ENCODE results near the gene NRXN2.

The NRXN2 gene

GRCh38 chr11:64762277-64762673, 39.3 kb upstream of the NRXN2 start:
- TF ChIP-seq EP300 (IDR thresholded peaks at IDR 0.05; ENCODE audit: borderline replicate concordance) (no peak), CREB1 (IDR thresholded peaks at IDR 0.05; ENCODE audit: low read depth) (no peak), TCF12 (IDR thresholded peaks at IDR 0.05; ENCODE audit: low read depth) (no peak), MAX (IDR thresholded peaks at IDR 0.05) (no peak), YY1 (IDR thresholded peaks at IDR 0.05; ENCODE audit: low read depth) (no peak), USF1 (IDR thresholded peaks at IDR 0.05) (no peak), TEAD4 (IDR thresholded peaks at IDR 0.05) (no peak), ZBTB7A (IDR thresholded peaks at IDR 0.05; ENCODE audit: low read depth) (no peak), NFIC (IDR thresholded peaks at IDR 0.05) (no peak), FOXM1 (IDR thresholded peaks at IDR 0.05; ENCODE audit: borderline replicate concordance, low read depth) (no peak), REST (IDR thresholded peaks at IDR 0.05; ENCODE audit: low read depth) (no peak), TAF1 (IDR thresholded peaks at IDR 0.05; ENCODE audit: low read depth) (no peak), CEBPB (IDR thresholded peaks at IDR 0.05) (no peak), RAD21 (IDR thresholded peaks at IDR 0.05; ENCODE audit: low read depth) (no peak), EGR1 (IDR thresholded peaks at IDR 0.05) (no peak)

GRCh38 chr11:64760759-64761420, 37.9 kb upstream of the NRXN2 start:
- TF ChIP-seq EP300 (IDR thresholded peaks at IDR 0.05; ENCODE audit: borderline replicate concordance), result no peak
- TF ChIP-seq ZBTB7A (IDR thresholded peaks at IDR 0.05; ENCODE audit: low read depth), result 0 out of 2 replicates have a peak, but pooled peaks have one; percentile 5

GRCh38 chr11:64759722-64760719, 37.0 kb upstream of the NRXN2 start, which contains the start of gene PYGM:
Gene PYGM (minus strand): TSS chr11:64759974. CDS start chr11:64759898, 76 bp downstream.
- TF ChIP-seq ZBTB7A (IDR thresholded peaks at IDR 0.05; ENCODE audit: low read depth) (peak; percentile 10; the same call in 1 of the 2 replicates), USF1 (IDR thresholded peaks at IDR 0.05) (no peak)

GRCh38 chr11:64759131-64759721, 36.2 kb upstream of the NRXN2 start:
- TF ChIP-seq EP300 (IDR thresholded peaks at IDR 0.05; ENCODE audit: borderline replicate concordance) (no peak), CEBPB (IDR thresholded peaks at IDR 0.05) (no peak), TAF1 (IDR thresholded peaks at IDR 0.05; ENCODE audit: low read depth) (no peak), RAD21 (IDR thresholded peaks at IDR 0.05; ENCODE audit: low read depth) (no peak), REST (IDR thresholded peaks at IDR 0.05; ENCODE audit: low read depth) (no peak), MAX (IDR thresholded peaks at IDR 0.05) (no peak)

- no peak for TF ChIP-seq TEAD4 (IDR thresholded peaks at IDR 0.05)
- TF ChIP-seq NFIC (IDR thresholded peaks at IDR 0.05), result no peak
- TF ChIP-seq USF1 (IDR thresholded peaks at IDR 0.05), result no peak
- no peak for TF ChIP-seq TCF12 (IDR thresholded peaks at IDR 0.05; ENCODE audit: low read depth)
- TF ChIP-seq YY1 (IDR thresholded peaks at IDR 0.05; ENCODE audit: low read depth), result no peak
- no peak for TF ChIP-seq EP300 (IDR thresholded peaks at IDR 0.05; ENCODE audit: borderline replicate concordance)
- no peak for TF ChIP-seq MAX (IDR thresholded peaks at IDR 0.05)
- no peak for TF ChIP-seq FOXM1 (IDR thresholded peaks at IDR 0.05; ENCODE audit: borderline replicate concordance, low read depth)
- no peak for TF ChIP-seq CEBPB (IDR thresholded peaks at IDR 0.05)
- TF ChIP-seq TAF1 (IDR thresholded peaks at IDR 0.05; ENCODE audit: low read depth), result no peak
- no peak for TF ChIP-seq ZBTB7A (IDR thresholded peaks at IDR 0.05; ENCODE audit: low read depth)
- TF ChIP-seq REST (IDR thresholded peaks at IDR 0.05; ENCODE audit: low read depth), result no peak
- TF ChIP-seq EGR1 (IDR thresholded peaks at IDR 0.05), result no peak
- TF ChIP-seq CREB1 (IDR thresholded peaks at IDR 0.05; ENCODE audit: low read depth), result no peak
- TF ChIP-seq RAD21 (IDR thresholded peaks at IDR 0.05; ENCODE audit: low read depth), result no peak
These were observed 35.5 kb upstream of the NRXN2 start for GRCh38 chr11:64758330-64759079.

All from Ishikawa (cell line).